A549 (cell line): ENCODE results near the gene SCAMP2. TPM values are rescaled to one million over a fixed set of nuclear protein-coding genes. Genes with fewer than 3 reads are reported as not detected.

Experiments used
- ATAC-seq, 2 experiments: fragments of 200-7000 bp in 1 of 2; fragments of >200 bp in 1 of 2; cut with Nextera tagmentation in 1 of 2; cut with Tn5 transposase in 1 of 2; 3 replicates each; pipeline versions ENCODE4 v1.8.0 to v1.9.1; 2018 to 2020; ENCODE audit warnings: mild to moderate bottlenecking in 1 of 2, moderate library complexity in 1 of 2
- CTCF ChIA-PET: fragments of 300-600 bp; sonication (Branson Sonifier 250); formaldehyde crosslinking; extraction: SDS; loops from one replicate; lab custom pipeline; 2021; ENCODE audit warnings: antibody characterized with exemption, inconsistent platforms; lab: Yijun Ruan, JAX
- POLR2A ChIA-PET: fragments of 350-600 bp; formaldehyde crosslinking; extraction: SDS; loops from one replicate; lab custom pipeline; 2021; ENCODE audit warnings: antibody characterized with exemption, inconsistent platforms; lab: Yijun Ruan, JAX
- DNase-seq, 2 experiments: peaks; one replicate each; pipeline versions ENCODE4 v3.0.0 to v3.0.0-alpha.2; 2011 to 2016; ENCODE audit warnings: low read depth in 1 of 2, low spot score in 1 of 2
- FAIRE-seq: peaks from 2 replicates; lab custom pipeline; 2011; peaks lifted over from hg19 to GRCh38; lab: Jason Lieb, UNC
- H3K27ac ChIP-seq, 2 experiments: fragments of >200 bp; sonication (Bioruptor Twin); formaldehyde crosslinking; 3 replicates each; pipeline ENCODE4 v1.5.1; 2016 to 2017
- H3K4me1 ChIP-seq: fragments of >200 bp; sonication (Bioruptor Twin); formaldehyde crosslinking; 3 replicates; pipeline ENCODE4 v1.6.1; 2016
- H3K4me2 ChIP-seq: fragments of >200 bp; sonication (Bioruptor Twin); formaldehyde crosslinking; 3 replicates; pipeline ENCODE4 v1.6.1; 2016
- H3K4me3 ChIP-seq: fragments of >200 bp; sonication (Bioruptor Twin); formaldehyde crosslinking; 3 replicates; pipeline ENCODE4 v1.5.1; 2016
- H3K9me3 ChIP-seq: fragments of >200 bp; sonication (Bioruptor Twin); formaldehyde crosslinking; 3 replicates; pipeline ENCODE4 v1.6.1; 2016
- ATOH8 ChIP-seq: fragments of 250-450 bp; sonication (Bioruptor Pico); IDR thresholded peaks from 2 replicates; pipeline ENCODE4 v1.5.0; 2020; ENCODE audit warnings: low read depth, mild to moderate bottlenecking, moderate library complexity
- BHLHE40 ChIP-seq: IDR thresholded peaks from 2 replicates; pipeline ENCODE4 v1.6.1; 2012; ENCODE audit warnings: low read depth, low read length, inconsistent platforms
- CEBPB ChIP-seq, 2 experiments: fragments of >200 bp in 1 of 2; sonication (Bioruptor Twin) in 1 of 2; formaldehyde crosslinking in 1 of 2; IDR thresholded peaks; 2 replicates each; pipeline ENCODE4 v1.6.1; 2012 to 2016
- CHD2 ChIP-seq: fragments of 150-350 bp; IDR thresholded peaks from 2 replicates; pipeline ENCODE4 v1.6.1; 2014; ENCODE audit warnings: low read length; ENCODE audit not compliant: partially characterized antibody
- EHF ChIP-seq: fragments of 250-450 bp; sonication (Bioruptor Pico); IDR thresholded peaks from 2 replicates; pipeline ENCODE4 v1.5.0; 2020; ENCODE audit warnings: mild to moderate bottlenecking
- ELK1 ChIP-seq: fragments of 150-350 bp; IDR thresholded peaks from 2 replicates; pipeline ENCODE4 v1.6.1; 2014; ENCODE audit warnings: low read depth, mild to moderate bottlenecking, low read length
- HMGXB4 ChIP-seq: fragments of 250-450 bp; sonication (Bioruptor Pico); IDR thresholded peaks from 2 replicates; pipeline ENCODE4 v1.5.0; 2021; ENCODE audit warnings: mild to moderate bottlenecking, moderate library complexity, borderline replicate concordance
- HOXB5 ChIP-seq: fragments of 250-450 bp; sonication (Bioruptor Pico); IDR thresholded peaks from 2 replicates; pipeline ENCODE4 v1.5.0; 2020; ENCODE audit warnings: mild to moderate bottlenecking, moderate library complexity
- JUNB ChIP-seq: fragments of >200 bp; sonication (Bioruptor Twin); formaldehyde crosslinking; IDR thresholded peaks from 2 replicates; pipeline ENCODE4 v1.6.1; 2016
- KDM1A ChIP-seq: fragments of 200-600 bp; sonication (generic); IDR thresholded peaks from 2 replicates; pipeline ENCODE4 v1.6.1; 2016; ENCODE audit warnings: low read depth, mild to moderate bottlenecking
- KDM5A ChIP-seq: fragments of 200-600 bp; sonication (generic); IDR thresholded peaks from 2 replicates; pipeline ENCODE4 v1.6.1; 2016; ENCODE audit warnings: antibody characterized with exemption, mild to moderate bottlenecking
- MAFK ChIP-seq: fragments of 450-650 bp; IDR thresholded peaks from 2 replicates; pipeline ENCODE4 v1.6.1; 2014; ENCODE audit not compliant: partially characterized antibody
- MYC ChIP-seq: IDR thresholded peaks from 2 replicates; pipeline ENCODE4 v1.6.1; 2012; ENCODE audit warnings: mild to moderate bottlenecking, inconsistent platforms, low read length, improper control_type of control experiment, borderline replicate concordance
- NFE2L2 ChIP-seq: fragments of 150-350 bp; conservative IDR thresholded peaks from 2 replicates; pipeline ENCODE4 v1.6.1; 2014; ENCODE audit warnings: low read length
- NPAS2 ChIP-seq: fragments of 250-450 bp; sonication (Bioruptor Pico); IDR thresholded peaks from 2 replicates; pipeline ENCODE4 v1.8.0; 2022; ENCODE audit warnings: mild to moderate bottlenecking, moderate library complexity, borderline replicate concordance
- NR3C1 ChIP-seq: fragments of >200 bp; sonication (Bioruptor Twin); formaldehyde crosslinking; IDR thresholded peaks from 3 replicates; pipeline ENCODE4 v1.6.1; 2017
- PBX3 ChIP-seq: IDR thresholded peaks from 2 replicates; pipeline ENCODE4 v1.6.1; 2012
- POLR2AphosphoS2 ChIP-seq: conservative IDR thresholded peaks from 2 replicates; pipeline ENCODE4 v1.6.1; 2012; ENCODE audit warnings: low read length, improper control_type of control experiment, inconsistent platforms
- RFX5 ChIP-seq: fragments of 450-650 bp; IDR thresholded peaks from 2 replicates; pipeline ENCODE4 v1.7.1; 2014; ENCODE audit warnings: antibody characterized with exemption, mild to moderate bottlenecking, moderate library complexity
- RNF2 ChIP-seq: fragments of 200-600 bp; sonication (generic); IDR thresholded peaks from 2 replicates; pipeline ENCODE4 v1.6.1; 2016; ENCODE audit warnings: low read depth, mild to moderate bottlenecking, antibody characterized with exemption, moderate library complexity, borderline replicate concordance
- SMC3 ChIP-seq: fragments of >200 bp; sonication (Bioruptor Twin); formaldehyde crosslinking; IDR thresholded peaks from 3 replicates; pipeline ENCODE4 v1.6.1; 2018; ENCODE audit warnings: inconsistent platforms
- TFCP2L1 ChIP-seq: fragments of 250-450 bp; sonication (Bioruptor Pico); IDR thresholded peaks from 2 replicates; pipeline ENCODE4 v1.5.0; 2021; ENCODE audit warnings: mild to moderate bottlenecking
- TP53 ChIP-seq: fragments of 250-450 bp; sonication (Bioruptor Pico); IDR thresholded peaks from 2 replicates; pipeline ENCODE4 v1.5.0; 2021; ENCODE audit warnings: mild to moderate bottlenecking, moderate library complexity
- ZC3H11A ChIP-seq: fragments of 450-650 bp; IDR thresholded peaks from 2 replicates; pipeline ENCODE4 v1.6.1; 2014; ENCODE audit warnings: antibody characterized with exemption, mild to moderate bottlenecking
- ZNF302 ChIP-seq: fragments of 250-450 bp; sonication (Bioruptor Pico); IDR thresholded peaks from 2 replicates; pipeline ENCODE4 v1.9.0; 2021; ENCODE audit warnings: inconsistent platforms, mild to moderate bottlenecking, moderate library complexity
- ZSCAN20 ChIP-seq: fragments of 250-450 bp; sonication (Bioruptor Pico); IDR thresholded peaks from 2 replicates; pipeline ENCODE4 v1.8.0; 2022; ENCODE audit warnings: mild to moderate bottlenecking, moderate library complexity
- WGBS: methylation state at CpG from one replicate; pipeline ENCODE4 v1.1.6; 2017; ENCODE audit errors: missing lambda C conversion rate; 5-methylcytosine and 5-hydroxymethylcytosine counted together
- polyA plus RNA-seq, 4 experiments: library from polyadenylated mRNA; depleted of rRNA in 3 of 4; stranded (reverse); fragments of >200 nt; fragmentation: RNase III in 1 of 4; extraction: RNeasy Plus Mini Kit Qiagen cat#74134 plus additional on column Dnase treatment in 1 of 4; gene quantifications; 2 replicates in 3 of 4; 3 replicates in 1 of 4; pipeline ENCODE4 v1.2.3, GENCODE V29; 2011 to 2017

SCAMP2 gene
- polyA plus RNA-seq, 2 of the 4 experiments (the other 2 are of a cell fraction), result 41.5 to 128 TPM

DNA sequence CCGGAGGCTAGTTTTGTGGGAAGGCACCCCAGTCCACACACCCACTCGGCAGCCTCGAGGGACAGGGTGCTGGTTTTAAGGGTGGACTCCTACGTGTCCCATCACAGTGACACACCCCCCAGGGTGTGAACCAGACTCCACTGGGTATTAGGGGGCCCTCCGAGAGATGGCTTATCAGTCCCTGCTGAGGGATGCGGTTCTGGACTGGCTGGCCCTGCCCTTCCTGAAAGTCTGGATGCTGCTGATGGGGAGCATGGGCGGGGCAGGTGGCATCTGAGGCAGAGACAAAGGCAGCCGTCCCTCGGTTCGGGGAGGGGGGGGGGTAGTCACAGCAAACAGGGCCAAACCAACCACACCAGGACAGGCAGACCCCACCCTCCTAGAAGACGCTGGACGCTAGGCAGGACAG, 29.3 kb downstream of the SCAMP2 start:
- peak overlapping the region; percentile 89 to 95; a peak in 5 of 6 replicates for H3K27ac ChIP-seq
- H3K4me3 ChIP-seq, result no peak overlapping the region; the same call in 2 of the 3 replicates
- ChIA-PET POLR2A (interaction anchor here (0.6 kb wide), 1 partner anchor 43 kb away, joined by 3 read pairs; no protein-coding TSS in a partner anchor), CTCF (interaction anchor here (0.7 to 66.7 kb wide), 10 partner anchors 8 to 107 kb away, joined by 3 to 1908 read pairs (median 4); partner anchors contain the start of genes CPLX3, CSK and LMAN1L)
- TF ChIP-seq ATOH8 (CRISPR knock-in tag) (no peak), ZNF302 (CRISPR knock-in tag) (no peak), KDM5A (no peak), NPAS2 (CRISPR knock-in tag) (no peak), RFX5 (no peak), RNF2 (no peak), PBX3 (no peak), MAFK (no peak), CEBPB (IDR thresholded peaks at IDR 0.05) (no peak), BHLHE40 (no peak), NFE2L2 (no peak), CHD2 (no peak), KDM1A (no peak), JUNB (no peak), MYC (no peak)
- H3K9me3 ChIP-seq, result no peaks in the 10 kb centered on the region
- WGBS, result 89% methylated on average over 12 of the region's 12 CpGs
- H3K4me1 ChIP-seq, result peaks cover 13% of the 10 kb centered on the region
- H3K4me2 ChIP-seq, result peak overlapping the region; percentile 88
- FAIRE-seq (no peak), ATAC-seq (no peak), DNase-seq (no peak)

DNA sequence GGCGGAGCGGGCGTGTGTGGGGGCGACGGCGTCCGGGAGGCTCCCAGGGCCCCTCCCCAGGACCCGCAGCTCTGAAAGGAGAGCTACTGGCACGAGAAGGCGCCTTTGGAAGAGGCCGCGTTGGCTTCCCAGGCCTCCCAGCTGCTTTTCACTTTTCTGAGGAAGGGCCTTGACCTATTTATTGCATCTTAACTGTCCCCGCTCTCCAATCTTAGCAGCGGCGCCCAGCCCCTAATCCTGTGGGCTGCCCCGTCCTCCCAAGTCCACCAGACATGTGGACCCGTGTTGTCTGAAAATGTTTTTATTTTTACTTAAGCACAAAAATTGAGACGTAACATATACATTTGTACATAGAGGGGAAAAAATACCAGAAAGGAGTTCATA, 29.7 kb downstream of the SCAMP2 start:
- POLR2A ChIA-PET, result interaction anchor here (0.6 kb wide), 1 partner anchor 43 kb away, joined by 3 read pairs; no protein-coding TSS in a partner anchor
- 35% methylated on average over 16 of the region's 18 CpGs for WGBS
- FAIRE-seq, result no peak
- Histone ChIP-seq H3K9me3 (no peaks in the 10 kb centered on the region), H3K4me2 (peak overlapping the region; percentile 88), H3K27ac (peak overlapping the region; percentile 89 to 95), H3K4me1 (peaks cover 13% of the 10 kb centered on the region)
- no peak for DNase-seq
- TF ChIP-seq ZSCAN20 (no peak), HOXB5 (CRISPR knock-in tag) (0 out of 2 replicates have a peak, but pooled peaks have one; percentile 20), SMC3 (0 out of 3 replicates have a peak, but pooled peaks have one; percentile 5), POLR2AphosphoS2 (no peak), RNF2 (peak; percentile 58; the same call in 1 of the 2 replicates), KDM1A (no peak), TFCP2L1 (CRISPR knock-in tag) (peak; percentile 81; the same call in 1 of the 2 replicates)
- TF ChIP-seq, all 56 proteins: peak for 4
- no peak for ATAC-seq
- peak overlapping the region; percentile 66 for H3K4me3 ChIP-seq
- CTCF ChIA-PET, result interaction anchor here (0.7 to 66.7 kb wide), 11 partner anchors 9 to 465 kb away, joined by 3 to 1908 read pairs (median 4); partner anchors contain the start of genes CPLX3, CSK and LMAN1L

DNA sequence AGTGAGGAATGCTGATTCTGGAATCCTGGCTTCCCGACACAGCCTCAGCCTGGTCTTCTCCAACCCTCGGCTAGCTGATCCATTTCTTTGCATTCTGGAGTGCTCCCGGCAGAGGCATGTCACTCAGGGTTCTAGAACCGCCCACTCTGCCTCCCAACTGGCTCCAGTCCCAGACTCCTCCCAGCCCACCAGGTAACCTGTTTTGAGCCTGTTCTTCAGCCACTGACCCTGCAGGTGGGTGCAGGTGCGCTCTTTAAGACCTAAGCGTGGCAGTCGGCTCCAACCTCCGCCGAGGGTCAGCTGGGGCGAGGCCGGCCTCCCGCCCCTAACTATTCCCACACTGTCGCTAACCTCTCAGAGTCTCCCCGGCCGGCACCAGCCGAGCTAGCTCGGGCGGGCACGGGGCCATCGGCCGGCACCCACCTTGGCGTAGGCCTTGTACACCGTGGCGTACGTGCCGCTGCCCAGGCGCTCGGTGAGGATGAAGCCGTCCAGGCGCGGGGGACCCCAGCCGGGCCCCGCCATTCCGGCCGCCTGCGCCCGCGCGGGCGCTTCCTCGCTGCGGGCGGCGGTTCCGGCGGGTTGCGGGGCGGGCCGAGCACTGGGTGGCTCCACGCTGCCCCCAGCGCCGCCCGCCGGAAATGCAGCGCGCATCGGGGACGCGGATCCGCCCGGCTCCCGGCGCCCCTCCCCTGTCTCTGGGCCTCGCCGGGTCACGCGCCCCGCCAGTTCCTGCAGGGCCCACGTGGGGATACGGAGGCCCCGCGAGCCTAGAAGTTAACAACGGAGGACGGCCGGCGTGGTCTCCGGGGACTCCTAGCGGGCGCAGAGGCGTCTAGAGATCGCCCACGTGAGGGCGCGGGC, 30.4 kb downstream of the SCAMP2 start, which contains the start of gene ULK3:
ULK3 (minus strand) TSS at position 576 of the 864 bp plus-strand sequence; CDS start at position 525, 51 bp downstream.
- Histone ChIP-seq H3K4me1 (peaks cover 13% of the 10 kb centered on the region), H3K9me3 (no peaks in the 10 kb centered on the region), H3K4me3 (peak within 1 kb of the TSS; percentile 66), H3K27ac (peak within 1 kb of the TSS; percentile 89 to 95), H3K4me2 (peak within 1 kb of the TSS; percentile 88)
- ChIA-PET CTCF (interaction anchor here (0.7 to 66.7 kb wide), 12 partner anchors 9 to 465 kb away, joined by 3 to 1908 read pairs (median 4); partner anchors contain the start of genes CPLX3, CSK and LMAN1L), POLR2A (interaction anchor here (0.6 kb wide), 2 partner anchors 42 to 56 kb away, joined by 3 to 4 read pairs; no protein-coding TSS in a partner anchor)
- DNase-seq (peak; percentile 90 to 96), FAIRE-seq (peak; percentile 67), ATAC-seq (peak; percentile 87 to 91)
- WGBS, result 2% methylated on average over 36 of the region's 84 CpGs
- TF ChIP-seq TP53 (CRISPR knock-in tag) (peak; percentile 70; the same call in 1 of the 2 replicates), NR3C1 (no peak), HMGXB4 (CRISPR knock-in tag) (no peak), ZC3H11A (no peak), HOXB5 (CRISPR knock-in tag) (0 out of 2 replicates have a peak, but pooled peaks have one; percentile 47), CEBPB (IDR thresholded peaks at IDR 0.05) (no peak), EHF (CRISPR knock-in tag) (peak; percentile 60; the same call in 1 of the 2 replicates), ELK1 (no peak), CHD2 (no peak)
